GM18870 (cell line): ENCODE measurements around the gene PPP1R2.
"Not testable (repeated sequence)": the region's sequence is repeated elsewhere in the genome, so short reads cannot be mapped to it uniquely, and the experiment has no call there.

Experiments
- ATAC-seq: cut with Tn5 transposase; IDR thresholded peaks from one replicate; pipeline ENCODE4 v1.9.1; 2021; ENCODE audit warnings: moderate library complexity; ENCODE audit not compliant: unreplicated experiment

PPP1R2 gene

DNA sequence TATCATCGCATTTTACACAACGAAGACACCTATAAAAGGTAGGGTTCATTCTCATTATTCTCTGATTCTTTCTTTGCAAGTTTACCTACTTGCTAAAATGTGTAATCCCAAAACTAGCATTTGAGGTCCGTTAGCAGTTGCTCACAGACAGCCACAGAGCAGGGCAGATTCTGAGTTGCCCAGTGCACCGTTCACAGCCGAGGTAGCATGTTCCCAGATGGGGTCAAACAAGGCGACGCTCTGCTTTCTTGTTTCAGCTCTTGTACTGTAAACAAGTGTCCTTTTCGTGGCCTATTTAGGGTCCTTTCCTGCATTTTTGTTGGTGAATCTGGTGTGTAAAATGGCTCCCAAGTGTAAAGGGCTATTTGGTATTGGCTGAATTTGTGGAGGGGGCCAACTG is 3.1 kb downstream of the PPP1R2 start:
- no peak for ATAC-seq

GRCh38 chr3:195539479-195539878 is 3.6 kb downstream of the PPP1R2 start:
- ATAC-seq: no peak

DNA sequence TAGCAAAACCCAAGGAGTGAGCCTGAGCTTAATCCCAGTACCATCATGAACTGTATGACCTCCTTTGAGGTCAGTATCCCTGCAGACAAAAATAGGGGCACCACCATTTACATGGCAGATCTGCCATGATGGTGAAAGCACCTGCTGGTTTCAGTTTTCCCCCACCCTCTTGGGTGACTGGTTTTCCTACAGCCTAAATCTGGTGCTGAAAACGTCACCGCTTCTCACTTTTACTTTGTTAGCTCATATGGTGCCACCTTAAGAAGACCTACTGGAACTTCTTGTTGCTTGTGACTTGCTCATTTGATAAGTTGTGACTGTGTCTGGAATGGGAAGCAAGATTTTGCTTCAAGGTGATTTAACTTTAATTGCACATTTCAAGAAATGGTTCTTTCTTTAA is 5.1 kb downstream of the PPP1R2 start:
- peak; percentile 60 for ATAC-seq

GRCh38 chr3:195535293-195535692 is 7.8 kb downstream of the PPP1R2 start:
- ATAC-seq: no peak

DNA sequence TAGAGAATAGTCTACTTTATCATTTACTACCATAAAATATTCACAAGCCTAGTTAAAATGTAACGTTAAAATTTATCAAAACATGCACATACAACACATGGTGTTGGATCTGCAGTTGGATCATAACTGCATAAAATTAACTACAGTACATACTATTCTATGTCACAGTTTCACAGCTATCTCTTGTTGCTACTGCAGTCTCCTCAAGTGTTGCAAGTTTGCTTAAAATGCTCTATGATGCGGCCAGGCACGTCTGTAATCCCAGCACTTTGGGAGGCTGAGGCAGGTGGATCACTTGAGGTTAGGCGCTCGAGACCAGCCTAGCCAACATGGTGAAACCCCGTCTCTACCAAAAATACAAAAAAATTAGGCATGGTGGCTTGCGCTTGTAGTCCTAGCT is 10.3 kb downstream of the PPP1R2 start:
- ATAC-seq: no peak

DNA sequence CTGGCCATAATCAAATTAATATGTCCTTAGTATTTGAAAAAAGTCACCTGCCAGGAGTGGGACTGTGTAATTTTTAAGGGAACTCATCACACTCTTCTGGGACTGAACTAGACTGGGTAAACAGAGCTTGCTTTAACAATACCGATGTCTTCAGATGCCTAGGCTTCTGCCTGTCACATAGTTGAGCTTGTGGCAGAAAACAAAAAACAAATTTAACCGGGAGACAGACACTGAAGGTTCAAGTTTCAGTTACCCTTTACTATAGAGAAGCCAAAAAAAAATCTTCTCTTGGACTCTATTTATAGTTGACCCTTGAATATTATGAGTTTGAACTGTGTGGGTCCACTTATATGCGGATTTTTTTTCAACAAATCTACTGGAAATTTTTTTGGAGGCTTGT is 10.8 kb downstream of the PPP1R2 start:
- no peak for ATAC-seq

GRCh38 chr3:195531683-195532082 is 11.4 kb downstream of the PPP1R2 start:
- no peak for ATAC-seq

DNA sequence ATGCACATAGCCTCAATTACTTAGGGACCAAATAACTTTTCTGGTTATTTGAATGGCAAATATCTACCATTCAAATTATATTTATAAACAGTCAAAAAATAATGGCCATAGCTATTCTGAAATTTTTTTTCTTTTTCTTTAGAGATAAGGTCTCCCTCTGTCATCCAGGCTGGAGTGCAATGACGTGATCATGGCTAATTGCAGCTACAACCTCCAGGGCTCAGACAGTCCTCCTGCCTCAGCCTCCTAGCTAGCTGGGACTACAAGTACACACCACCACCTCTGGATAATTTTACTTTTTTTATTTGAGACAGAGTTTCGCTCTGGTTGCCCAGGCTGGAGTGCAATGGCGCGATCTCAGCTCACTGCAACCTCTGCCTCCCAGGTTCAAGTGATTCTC is 16.6 kb downstream of the PPP1R2 start:
- no peak for ATAC-seq

GRCh38 chr3:195524171-195524896 is 18.8 kb downstream of the PPP1R2 start:
- ATAC-seq: no peak

DNA sequence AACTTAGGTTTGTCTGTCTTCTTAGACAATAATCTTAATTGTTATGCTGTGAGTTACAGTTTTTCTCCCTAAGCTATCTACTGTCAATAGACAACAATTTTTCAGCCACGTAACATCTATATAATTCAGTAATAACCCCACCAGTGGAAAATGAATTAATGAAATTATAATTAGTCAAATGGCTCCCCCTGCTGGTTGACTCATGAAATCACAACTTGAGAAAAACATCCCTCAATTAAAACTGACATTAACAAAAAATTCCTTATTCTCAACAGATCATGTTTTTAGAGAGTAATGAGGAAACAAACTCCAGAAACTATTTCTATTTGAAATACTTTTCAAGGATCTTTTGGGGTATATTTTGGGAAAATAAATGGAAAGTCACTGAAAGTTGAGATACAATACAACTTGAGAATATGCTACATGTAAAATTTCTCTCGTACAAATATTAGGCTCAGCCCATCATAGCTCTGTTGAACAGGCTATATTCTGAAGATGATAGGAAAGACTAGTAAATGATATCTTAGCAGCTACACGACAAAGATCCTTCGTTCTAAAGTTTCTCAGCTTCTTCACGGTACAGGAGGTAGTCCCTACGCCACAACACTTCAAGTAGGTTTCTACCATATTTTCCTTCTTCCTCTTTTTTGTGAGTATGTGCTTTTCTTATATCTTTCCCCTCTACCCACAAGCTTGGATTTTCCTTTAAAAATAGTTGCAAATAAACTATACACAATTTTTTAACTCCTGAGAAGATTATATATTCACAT is 20.7 kb downstream of the PPP1R2 start:
- no peak for ATAC-seq

GRCh38 chr3:195517030-195517429 is 26.1 kb downstream of the PPP1R2 start:
- no peak for ATAC-seq

DNA sequence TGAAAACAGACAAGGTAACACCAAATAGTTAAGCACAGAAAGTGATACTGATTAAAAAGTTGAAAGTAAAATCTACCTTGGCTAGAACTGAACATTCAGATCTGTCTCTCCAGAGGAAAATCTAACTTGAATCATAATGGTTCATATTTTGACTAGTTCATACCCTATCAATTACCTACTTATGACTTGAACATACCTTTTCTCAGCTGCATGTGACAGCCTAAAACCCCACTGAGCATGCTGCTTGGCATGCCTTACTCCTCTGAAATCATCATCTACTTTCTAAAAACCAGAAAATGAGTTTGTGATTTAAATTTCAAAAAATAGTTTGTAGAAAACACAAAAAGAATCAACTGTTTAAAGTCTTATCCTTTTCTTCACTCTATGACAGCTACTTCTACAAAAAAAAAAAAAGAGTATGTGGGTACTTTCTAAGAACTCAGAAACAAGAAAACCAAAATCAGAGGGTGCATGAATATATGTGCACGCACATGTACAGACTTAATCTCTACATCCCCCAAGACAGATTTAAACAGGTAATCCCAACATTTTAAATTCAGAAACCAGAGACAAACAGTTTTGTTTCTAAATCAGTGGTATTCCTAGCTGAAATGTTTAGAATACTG is 28.4 kb downstream of the PPP1R2 start:
- not testable (repeated sequence) for ATAC-seq

GRCh38 chr3:195512798-195513345 is 30.3 kb downstream of the PPP1R2 start:
- ATAC-seq: no peak

DNA sequence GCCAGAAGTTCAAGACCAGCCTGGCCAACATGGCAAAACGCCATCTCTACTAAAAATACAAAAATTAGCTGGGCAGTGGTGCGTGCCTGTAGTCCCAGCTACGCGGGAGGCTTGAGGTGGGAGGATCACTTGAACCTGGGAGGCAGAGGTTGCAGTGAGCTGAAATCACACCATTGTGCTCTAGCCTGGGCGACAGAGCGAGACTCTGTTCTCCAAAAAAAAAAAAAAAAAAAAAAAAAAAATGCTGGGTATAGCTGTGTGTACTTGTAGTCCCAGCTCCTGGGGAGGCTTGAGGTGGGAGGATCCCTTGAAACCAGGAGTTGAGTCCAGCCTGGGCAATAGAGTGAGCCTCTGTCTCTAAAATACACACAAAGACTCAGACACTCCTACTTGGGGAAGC is 32.0 kb downstream of the PPP1R2 start:
- ATAC-seq: no peak

- no peak for ATAC-seq
Observed at GRCh38 chr3:195508185-195508584, 34.9 kb downstream of the PPP1R2 start.

- ATAC-seq: no peak
Observed at GRCh38 chr3:195475614-195476013, 67.5 kb downstream of the PPP1R2 start.

DNA sequence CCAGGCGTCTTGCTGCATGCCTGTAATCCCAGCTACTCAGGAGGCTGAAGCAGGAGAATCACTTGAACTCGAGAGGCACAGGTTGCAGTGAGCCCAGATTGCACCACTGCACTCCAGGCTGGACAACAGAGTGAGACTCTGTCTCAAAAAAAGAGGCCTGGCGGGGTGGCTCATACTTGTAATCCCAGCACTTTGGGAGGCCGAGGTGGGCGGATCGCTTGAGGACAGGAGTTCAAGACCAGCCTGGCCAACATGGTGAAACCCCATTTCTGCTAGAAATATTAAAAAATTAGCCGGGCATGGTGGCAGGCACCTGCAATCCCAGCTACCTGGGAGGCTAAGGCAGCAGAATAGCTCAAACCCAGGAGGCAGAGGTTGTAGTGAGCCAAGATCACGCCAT is 68.0 kb downstream of the PPP1R2 start:
- ATAC-seq: not testable (repeated sequence)

DNA sequence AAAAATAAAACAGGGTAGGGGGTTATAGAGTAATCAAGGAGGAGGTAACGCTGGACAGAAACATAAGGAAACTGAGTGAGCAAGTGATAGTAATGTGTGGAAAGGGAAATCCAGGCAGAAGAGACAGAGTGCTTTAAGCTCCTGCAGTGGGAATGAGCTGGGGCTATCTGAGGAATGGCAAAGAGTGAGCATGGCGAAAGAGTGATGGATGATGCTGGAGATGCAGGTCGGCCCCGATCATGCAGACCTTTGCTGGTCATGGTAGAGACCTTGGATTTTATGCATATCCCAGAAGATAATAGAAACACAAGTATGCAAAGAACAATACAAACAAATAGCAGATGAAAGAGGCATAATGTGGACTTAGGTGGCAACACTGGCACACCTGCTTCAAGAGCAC is 74.3 kb downstream of the PPP1R2 start:
- ATAC-seq: no peak

DNA sequence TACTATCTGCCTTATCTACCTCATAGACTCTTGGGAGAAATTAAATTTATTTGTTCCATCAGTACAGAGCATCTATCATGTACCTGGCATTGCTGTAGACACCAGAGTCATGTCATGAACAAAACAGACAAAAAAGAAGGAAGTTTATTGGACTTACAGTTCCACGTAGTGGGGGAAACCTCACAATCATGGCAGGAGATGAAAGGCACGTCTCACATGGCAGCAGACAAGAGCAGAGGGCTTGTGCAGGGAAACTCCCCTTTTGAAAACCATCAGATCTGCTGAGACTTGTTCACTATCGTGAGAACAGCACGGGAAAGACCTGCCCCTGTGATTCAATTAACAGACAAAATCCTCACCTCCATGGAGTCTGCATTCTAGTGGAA is 74.7 kb downstream of the PPP1R2 start:
- no peak for ATAC-seq

- ATAC-seq: no peak
Observed at GRCh38 chr3:195467641-195468390, 75.3 kb downstream of the PPP1R2 start.

DNA sequence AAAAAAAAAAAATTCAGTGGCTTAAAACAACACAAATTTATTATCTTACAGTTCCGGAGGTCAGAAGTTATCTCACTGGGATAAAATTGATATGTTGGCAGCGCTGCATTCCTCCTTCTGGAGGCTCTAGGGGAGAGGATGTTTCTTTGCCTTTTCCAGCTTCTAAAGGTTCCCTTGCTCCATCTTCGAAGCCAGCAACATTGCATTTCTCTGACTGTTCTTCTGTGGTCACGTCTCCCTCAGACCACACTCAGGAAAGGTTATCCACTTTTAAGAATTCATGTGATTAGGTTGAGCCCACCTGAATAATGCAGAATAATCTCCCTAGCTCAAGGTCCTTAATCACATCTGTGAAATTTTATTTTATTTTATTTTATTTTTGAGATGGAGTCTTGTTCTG is 76.9 kb downstream of the PPP1R2 start:
- ATAC-seq: no peak
